Measurements from ENCODE around the gene KCTD6. TPM values are rescaled to one million over a fixed set of nuclear protein-coding genes. Genes with fewer than 3 reads are reported as not detected.

The KCTD6 gene
- total RNA-seq, 1 experiment from 2014 or later = 9.9 TPM

DNA sequence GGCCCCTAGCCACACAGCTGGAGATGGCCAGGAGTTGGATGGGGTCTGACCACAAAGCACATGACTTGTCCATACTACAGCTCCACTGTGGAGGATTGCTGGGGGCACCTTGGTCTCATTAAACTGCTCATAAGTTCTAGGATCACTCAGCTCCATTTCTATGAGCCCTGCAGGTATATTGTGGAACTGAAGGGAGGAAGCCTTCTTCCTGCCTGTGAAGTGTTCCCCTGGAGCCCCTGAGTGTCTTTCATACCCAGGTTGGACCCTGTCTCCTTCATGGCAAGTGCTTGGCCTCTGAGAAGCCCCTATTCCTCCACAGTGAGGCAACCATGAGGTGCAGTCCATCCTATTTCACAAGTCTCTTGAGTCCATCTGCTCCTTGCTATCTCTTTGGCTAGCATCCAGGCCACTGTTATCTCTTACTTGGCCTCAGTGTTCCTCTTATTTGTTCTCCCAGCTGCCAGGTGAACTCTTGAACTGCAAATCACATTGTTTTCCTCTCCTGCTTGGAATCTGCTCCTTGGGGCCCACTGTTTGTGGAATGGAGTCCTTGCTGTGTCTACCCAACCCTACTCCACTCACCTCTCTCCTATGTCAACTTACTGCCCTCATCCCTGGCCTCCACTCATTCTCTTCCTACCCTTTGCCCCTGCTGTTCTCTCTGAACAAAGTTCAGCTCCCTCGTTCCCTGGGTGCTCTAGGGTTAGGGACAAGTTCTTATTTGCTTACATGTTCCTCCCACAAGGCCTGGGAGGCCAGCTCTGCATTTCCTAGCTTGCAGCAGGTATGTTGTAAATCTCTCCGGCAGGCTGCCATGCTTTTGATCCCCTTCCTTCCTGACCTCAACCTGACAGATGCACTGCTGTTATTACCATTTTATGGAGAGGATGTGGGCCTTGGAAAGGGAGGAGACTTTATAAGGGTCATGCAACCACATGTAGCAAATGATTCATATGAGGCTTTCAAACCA is 43.9 kb downstream of the KCTD6 start:
- Mint-ChIP-seq H3K4me1 (ENCODE audit: insufficient read depth, unreplicated experiment) (peaks cover 22% of the 10 kb centered on the region), H3K4me3 (ENCODE audit: unreplicated experiment) (no peak overlapping the region), H3K36me3 (ENCODE audit: insufficient read depth, unreplicated experiment) (no peaks in the 10 kb centered on the region), H3K27me3 (ENCODE audit: insufficient read depth, unreplicated experiment) (no peaks in the 10 kb centered on the region), H3K9me3 (ENCODE audit: unreplicated experiment) (no peaks in the 10 kb centered on the region), H3K27ac (ENCODE audit: low read depth, unreplicated experiment) (no peak overlapping the region)
- DNase-seq (ENCODE audit: unreplicated experiment) = no peak
- intact Hi-C loops (cut with micrococcal nuclease) = no loop called here
- ChIA-PET POLR2A (interaction anchor here (0.6 to 1.2 kb wide), 2 partner anchors 67 to 152 kb away, joined by 3 to 4 read pairs; no protein-coding TSS in a partner anchor), CTCF (interaction anchor here (0.5 to 3.1 kb wide), 6 partner anchors 21 to 229 kb away, joined by 3 to 16 read pairs (median 4); partner anchors contain the start of gene HTD2)
- TF ChIP-seq, protein P1, sequence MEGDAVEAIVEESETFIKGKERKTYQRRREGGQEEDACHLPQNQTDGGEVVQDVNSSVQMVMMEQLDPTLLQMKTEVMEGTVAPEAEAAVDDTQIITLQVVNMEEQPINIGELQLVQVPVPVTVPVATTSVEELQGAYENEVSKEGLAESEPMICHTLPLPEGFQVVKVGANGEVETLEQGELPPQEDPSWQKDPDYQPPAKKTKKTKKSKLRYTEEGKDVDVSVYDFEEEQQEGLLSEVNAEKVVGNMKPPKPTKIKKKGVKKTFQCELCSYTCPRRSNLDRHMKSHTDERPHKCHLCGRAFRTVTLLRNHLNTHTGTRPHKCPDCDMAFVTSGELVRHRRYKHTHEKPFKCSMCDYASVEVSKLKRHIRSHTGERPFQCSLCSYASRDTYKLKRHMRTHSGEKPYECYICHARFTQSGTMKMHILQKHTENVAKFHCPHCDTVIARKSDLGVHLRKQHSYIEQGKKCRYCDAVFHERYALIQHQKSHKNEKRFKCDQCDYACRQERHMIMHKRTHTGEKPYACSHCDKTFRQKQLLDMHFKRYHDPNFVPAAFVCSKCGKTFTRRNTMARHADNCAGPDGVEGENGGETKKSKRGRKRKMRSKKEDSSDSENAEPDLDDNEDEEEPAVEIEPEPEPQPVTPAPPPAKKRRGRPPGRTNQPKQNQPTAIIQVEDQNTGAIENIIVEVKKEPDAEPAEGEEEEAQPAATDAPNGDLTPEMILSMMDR (IDR thresholded peaks at IDR 0.05; ENCODE audit: unreplicated experiment) = no peak
- BruUV-seq (replicated peaks) = no TSS peak

DNA sequence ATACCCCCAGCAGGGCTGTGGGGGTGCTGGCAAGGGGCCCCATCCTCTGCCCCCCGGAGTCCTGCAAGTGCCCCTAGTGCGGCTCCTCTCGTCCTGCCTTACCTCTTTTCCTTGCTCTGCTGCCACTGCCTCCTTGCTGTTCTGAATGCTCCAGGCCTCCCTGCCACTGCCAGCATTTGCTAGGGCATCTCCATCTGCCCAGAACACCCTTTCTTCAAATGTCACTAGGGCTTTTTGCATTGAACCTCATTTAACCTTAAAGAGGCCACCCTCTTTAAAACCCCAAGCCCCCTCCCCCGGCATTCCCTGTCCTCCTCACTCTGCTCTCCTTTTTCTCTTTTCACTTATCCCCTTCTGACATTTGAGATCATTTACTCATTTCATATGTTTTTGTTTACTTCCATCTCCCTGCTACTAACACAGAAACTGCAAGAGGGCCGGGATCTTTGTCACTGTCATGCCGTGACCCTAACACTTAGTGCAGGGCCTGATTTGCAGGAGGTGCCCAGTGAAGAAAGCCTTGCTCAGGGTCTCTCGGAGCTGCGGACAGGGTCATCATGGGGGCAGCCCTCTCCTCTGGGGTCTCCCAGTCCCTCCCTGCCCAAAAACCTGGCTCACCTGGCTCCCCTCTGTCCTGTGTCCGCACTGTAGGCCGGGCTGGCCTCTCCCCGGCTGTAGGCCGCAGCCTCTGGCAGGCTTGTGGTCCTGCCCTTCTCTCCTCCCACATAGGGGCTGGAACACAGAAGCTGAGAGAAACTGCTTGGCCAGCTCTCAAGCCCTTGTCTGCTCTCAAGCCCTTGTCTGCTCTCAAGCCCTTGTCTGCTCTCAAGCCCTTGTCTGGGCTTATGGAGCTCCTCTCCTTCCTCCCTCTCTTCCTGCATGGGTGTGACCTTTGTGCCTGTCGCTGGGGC is 44.9 kb downstream of the KCTD6 start, which contains the start of gene ACOX2:
TSS of gene ACOX2 (minus strand) at position 690 of the 911 bp plus-strand sequence. CDS start 2,084 bp downstream, outside the sequence.
- no peak within 1 kb of the TSS for H3K4me3 Mint-ChIP-seq (ENCODE audit: unreplicated experiment)
- POLR2A ChIA-PET = interaction anchor here (0.6 to 1.9 kb wide), 6 partner anchors 8 to 230 kb away, joined by 3 to 6 read pairs (median 3); partner anchors contain the start of genes HTD2 and RPP14
- BruUV-seq (replicated peaks) = no TSS peak
- CTCF ChIA-PET = interaction anchor here (0.6 to 3.1 kb wide), 9 partner anchors 8 to 229 kb away, joined by 3 to 16 read pairs (median 5); partner anchors contain the start of genes HTD2 and KCTD6
- no peaks in the 10 kb centered on the region for H3K27me3 Mint-ChIP-seq (ENCODE audit: insufficient read depth, unreplicated experiment)
- H3K9me3 Mint-ChIP-seq (ENCODE audit: unreplicated experiment) = no peaks in the 10 kb centered on the region
- no peak within 1 kb of the TSS for H3K27ac Mint-ChIP-seq (ENCODE audit: low read depth, unreplicated experiment)
- intact Hi-C loops (cut with micrococcal nuclease) = no loop called here
- H3K4me1 Mint-ChIP-seq (ENCODE audit: insufficient read depth, unreplicated experiment) = peaks cover 22% of the 10 kb centered on the region
- no peak for DNase-seq (ENCODE audit: unreplicated experiment)
- no peaks in the 10 kb centered on the region for H3K36me3 Mint-ChIP-seq (ENCODE audit: insufficient read depth, unreplicated experiment)
- TF ChIP-seq, protein P1 (IDR thresholded peaks at IDR 0.05; ENCODE audit: unreplicated experiment) = no peak

DNA sequence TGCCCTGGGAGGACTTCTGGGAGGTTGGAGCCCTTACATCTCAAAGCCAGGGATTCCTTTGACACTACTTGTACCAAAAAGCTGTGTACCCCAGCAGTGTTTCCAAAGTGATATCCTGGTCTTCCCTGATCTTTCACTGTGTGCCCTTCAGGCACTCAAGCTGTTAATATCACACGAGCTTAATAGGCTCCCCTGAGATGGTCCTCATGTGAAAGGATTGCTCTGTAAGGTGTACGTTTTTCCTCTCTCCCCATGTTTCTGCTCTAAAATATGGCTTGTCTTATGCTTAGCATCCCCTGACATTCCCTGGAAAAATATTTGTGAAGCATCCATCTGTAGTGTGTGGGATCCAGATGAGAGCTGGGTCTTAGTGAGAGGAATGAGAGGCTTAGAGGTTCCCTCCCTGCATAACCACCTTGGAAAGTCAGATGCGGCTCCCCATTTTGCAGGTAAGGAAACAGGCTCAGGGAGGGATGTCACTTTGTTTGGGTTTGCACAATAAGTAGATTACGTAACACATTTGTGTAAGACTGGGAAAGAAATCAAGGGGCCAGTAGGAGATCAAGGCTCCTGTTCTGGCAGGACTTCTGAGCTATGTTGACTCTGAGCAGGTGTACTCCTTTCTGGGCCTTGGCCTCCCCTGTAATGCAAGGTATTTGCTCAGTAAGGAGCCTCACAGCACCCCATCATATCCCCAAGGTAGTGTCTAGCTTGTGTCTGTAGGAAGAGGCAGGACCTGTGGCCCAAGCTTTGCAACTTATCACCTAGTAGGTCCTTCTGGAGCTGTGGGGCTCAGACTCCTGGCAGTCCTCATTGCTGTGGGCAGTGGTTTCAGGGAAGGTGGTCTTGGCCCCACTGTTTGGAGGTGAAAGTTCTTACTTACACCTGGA is 45.8 kb downstream of the KCTD6 start:
- Mint-ChIP-seq H3K36me3 (ENCODE audit: insufficient read depth, unreplicated experiment) (no peaks in the 10 kb centered on the region), H3K9me3 (ENCODE audit: unreplicated experiment) (no peaks in the 10 kb centered on the region), H3K4me3 (ENCODE audit: unreplicated experiment) (no peak overlapping the region), H3K27me3 (ENCODE audit: insufficient read depth, unreplicated experiment) (no peaks in the 10 kb centered on the region), H3K4me1 (ENCODE audit: insufficient read depth, unreplicated experiment) (peaks cover 13% of the 10 kb centered on the region), H3K27ac (ENCODE audit: low read depth, unreplicated experiment) (no peak overlapping the region)
- DNase-seq (ENCODE audit: unreplicated experiment) = peak; percentile 68
- intact Hi-C loops (cut with micrococcal nuclease) = no loop called here
- no TSS peak for BruUV-seq (replicated peaks)
- TF ChIP-seq, protein P1 (IDR thresholded peaks at IDR 0.05; ENCODE audit: unreplicated experiment) = no peak
- POLR2A ChIA-PET = interaction anchor here (0.6 to 1.9 kb wide), 8 partner anchors 9 to 231 kb away, joined by 3 to 6 read pairs (median 3); partner anchors contain the start of genes HTD2 and RPP14
- CTCF ChIA-PET = interaction anchor here (0.6 to 2.8 kb wide), 8 partner anchors 9 to 230 kb away, joined by 3 to 13 read pairs (median 4); partner anchors contain the start of gene KCTD6

Data from MCF 10A (cell line).